ENCODE results near the gene TMEM212. TPM values are rescaled to one million over a fixed set of nuclear protein-coding genes. Genes with fewer than 3 reads are reported as not detected.

The TMEM212 gene
- total RNA-seq: not detected in 2 replicates

DNA sequence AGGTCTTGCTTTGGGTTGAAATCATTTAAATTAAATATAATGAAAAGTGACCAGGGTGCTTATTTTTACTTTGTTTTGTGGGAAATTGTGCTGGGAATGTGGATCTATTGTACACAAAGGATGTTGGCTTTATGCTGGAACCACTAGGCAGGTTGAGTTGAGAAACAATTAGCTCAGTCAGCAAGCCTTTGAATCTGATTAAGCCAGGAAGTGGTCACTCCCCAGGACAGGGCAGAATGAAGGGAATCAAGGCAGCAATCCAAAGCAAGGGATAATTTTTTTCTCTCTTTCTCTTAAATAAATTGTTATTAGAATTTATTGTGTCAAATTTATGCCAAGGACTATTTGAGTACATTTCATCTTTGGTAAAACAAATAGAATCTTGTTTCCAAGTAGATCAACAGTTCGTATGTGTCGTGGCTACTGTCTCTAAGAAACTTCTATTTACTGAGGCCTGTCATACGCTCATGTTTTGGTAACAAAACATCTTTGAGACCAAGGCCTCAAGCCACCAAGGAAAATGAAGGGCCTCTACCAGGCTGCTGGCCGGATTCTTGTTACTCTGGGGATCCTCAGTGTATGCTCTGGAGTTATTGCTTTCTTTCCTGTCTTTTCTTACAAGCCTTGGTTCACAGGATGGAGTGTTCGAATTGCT lies at the start of gene TMEM212:
TMEM212 (plus strand) TSS at position 486 of the 655 bp plus-strand sequence; CDS start at position 521, 35 bp downstream.
- DNase-seq (ENCODE audit: low read depth in 2 of 2): peak in 1 of 2 donors; percentile 81

DNA sequence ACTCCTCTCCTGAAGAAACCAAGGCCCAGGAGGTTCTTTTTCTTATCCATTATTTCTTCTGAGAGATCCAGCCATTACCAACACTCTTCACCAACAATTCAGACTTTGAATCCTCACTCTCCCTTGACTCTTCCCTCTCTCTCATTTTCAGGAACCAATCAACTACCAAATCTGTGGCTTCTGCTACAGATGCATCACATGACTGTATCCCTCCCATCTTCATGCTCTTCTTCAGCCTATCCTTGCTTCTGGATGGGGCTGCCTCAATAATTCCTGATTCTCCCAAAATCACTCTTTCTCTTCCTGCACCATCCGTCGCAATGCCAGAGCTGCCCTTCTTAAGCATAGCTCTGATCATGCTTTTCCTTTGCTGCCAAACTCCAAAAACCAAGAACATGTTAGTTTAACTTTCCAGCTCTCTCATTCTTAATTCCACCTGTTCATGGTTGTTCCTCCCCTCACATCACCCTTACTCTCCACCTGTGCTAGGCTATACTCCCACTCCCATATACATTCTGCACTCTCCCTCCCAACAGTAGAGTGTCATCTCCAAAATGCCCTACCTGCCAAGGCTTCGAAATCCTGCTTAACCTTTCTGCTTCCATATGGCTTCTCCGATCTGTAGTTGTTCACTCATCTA lies 46.4 kb upstream of the TMEM212 start:
- no peak for DNase-seq (ENCODE audit: low read depth in 2 of 2)

DNA sequence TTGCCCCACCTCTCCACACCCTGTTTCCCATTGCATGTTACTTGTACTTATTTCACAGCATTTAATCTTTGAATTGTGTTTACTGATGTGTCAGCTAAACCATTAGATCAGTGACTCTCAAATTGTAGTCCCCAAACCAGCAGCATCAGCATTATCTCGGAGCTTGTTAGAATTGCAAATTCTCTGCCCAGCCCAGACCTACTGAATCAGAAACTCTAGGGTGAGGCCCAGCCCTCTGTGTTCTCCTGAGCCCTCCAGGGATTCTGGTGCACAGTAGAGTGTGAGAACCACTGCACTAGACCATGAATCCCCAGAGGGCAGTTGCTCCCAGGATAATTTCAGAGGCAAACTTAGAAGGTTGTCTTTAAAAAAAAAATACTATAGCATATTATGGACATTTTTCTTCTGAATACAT lies 45.9 kb upstream of the TMEM212 start:
- no peak for DNase-seq (ENCODE audit: low read depth in 2 of 2)

- DNase-seq (ENCODE audit: low read depth in 2 of 2): peak in 1 of 2 donors; percentile 82
Observed at GRCh38 chr3:171797873-171798272, 45.3 kb upstream of the TMEM212 start.

DNA sequence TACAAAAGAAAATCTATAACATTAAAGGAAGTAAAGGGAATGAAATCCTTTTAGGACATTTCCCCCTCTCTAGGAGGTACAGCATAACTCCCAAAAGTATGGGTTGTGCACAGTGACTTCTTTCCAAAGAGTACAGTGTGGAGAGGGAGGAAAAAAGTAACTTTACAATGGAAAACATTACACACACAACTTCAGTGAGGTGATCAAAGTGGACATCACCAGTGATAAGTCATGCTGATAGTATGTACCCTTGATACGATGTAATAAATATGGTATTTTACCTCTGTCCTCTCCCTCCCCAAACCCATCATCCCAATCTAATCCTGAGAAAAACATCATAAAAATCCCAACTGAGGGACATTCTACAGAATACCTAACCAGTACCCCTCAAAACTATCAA lies 43.6 kb upstream of the TMEM212 start:
- DNase-seq (ENCODE audit: low read depth in 2 of 2): no peak

DNA sequence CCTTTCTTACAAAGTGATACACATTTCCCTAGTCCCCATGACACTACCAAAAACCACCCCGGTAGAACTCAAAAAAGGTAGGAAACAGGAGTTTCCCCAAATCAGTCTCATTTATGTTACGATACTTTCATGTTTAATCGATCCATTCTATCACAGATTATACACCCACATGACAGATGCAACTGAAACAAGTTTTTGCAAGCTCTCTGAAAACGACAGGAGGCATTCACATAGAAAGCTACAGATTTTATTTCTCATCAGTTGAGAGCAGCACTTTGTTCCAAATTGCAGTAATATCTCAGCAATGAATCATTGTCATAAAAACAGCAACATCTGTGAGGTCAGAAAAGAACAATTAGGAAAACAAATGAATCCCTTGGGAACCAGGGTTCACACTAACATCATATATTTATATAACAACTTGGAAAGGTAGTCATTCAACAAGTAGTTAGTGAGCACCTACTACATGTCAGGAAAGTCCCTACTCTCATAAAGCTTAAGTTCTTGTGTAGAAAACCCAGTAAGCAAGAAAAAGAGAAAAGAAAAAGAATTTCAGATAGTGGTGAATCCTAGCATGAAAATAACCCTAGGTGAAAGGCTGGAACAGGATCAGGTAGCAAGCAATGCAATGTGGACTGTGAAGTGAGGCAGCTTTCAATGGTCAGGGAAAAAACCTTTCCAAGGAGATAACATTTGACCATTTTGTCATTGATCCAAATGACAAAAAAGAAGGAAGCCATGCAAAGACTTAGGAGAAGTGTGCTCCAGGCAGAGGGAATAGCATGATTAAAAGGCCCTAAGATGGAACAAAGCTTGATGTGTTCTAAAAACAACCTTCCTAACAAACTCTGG lies 41.2 kb upstream of the TMEM212 start:
- DNase-seq (ENCODE audit: low read depth in 2 of 2): peak; percentile 97 to 98

GRCh38 chr3:171802590-171802956 lies 40.6 kb upstream of the TMEM212 start:
- DNase-seq (ENCODE audit: low read depth in 2 of 2): no peak

DNA sequence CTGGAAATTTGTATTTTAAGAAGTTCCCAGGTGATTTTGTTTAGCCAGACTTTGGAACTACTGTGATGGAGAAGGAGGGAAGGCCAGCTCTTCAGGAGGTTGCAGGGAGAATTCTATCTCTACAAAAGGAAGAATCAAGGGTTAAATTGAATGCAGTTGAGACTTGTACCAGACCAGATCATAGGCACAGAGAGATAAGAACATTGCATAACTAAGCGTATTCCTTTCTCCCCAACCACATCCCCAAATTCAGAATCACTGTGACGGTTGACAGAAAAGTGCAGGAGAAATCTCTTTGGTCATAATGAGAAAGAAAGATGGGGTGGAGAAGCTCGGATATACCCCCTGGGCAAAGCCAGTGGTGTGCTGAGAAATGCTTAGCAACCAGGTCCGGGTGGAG lies 40.1 kb upstream of the TMEM212 start:
- no peak for DNase-seq (ENCODE audit: low read depth in 2 of 2)

GRCh38 chr3:171804618-171805389 lies 38.3 kb upstream of the TMEM212 start:
- DNase-seq (ENCODE audit: low read depth in 2 of 2): peak; percentile 75 to 88

- DNase-seq (ENCODE audit: low read depth in 2 of 2): no peak
Observed at GRCh38 chr3:171805687-171806086, 37.5 kb upstream of the TMEM212 start.

- peak in 1 of 2 donors; percentile 89 for DNase-seq (ENCODE audit: low read depth in 2 of 2)
Observed at GRCh38 chr3:171806200-171807128, 36.7 kb upstream of the TMEM212 start.

DNA sequence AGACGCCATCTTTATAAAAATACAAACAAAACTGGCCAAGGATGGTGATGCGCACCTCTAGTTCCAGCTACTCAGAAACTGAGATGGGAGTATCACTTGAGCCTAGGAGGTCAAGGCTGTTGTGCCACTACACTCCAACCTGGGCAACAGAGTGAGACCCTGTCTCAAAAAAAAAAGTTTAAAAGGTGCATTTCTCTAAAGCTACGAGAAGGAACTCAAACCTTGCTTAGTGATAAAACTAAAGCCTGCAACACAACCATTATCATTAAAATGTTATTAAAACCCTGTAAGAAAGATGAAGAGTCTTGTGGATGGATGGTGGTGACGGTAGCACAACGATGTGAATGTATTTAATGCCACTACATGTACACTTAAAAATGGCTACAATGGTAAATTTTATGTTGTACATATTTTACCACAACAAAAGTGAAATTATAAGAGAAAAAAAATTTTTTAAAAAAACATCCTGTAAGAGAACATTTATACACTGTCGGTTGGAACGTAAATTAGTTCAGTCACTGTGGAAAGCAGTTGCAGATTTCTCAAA lies 35.9 kb upstream of the TMEM212 start:
- DNase-seq (ENCODE audit: low read depth in 2 of 2): no peak

DNA sequence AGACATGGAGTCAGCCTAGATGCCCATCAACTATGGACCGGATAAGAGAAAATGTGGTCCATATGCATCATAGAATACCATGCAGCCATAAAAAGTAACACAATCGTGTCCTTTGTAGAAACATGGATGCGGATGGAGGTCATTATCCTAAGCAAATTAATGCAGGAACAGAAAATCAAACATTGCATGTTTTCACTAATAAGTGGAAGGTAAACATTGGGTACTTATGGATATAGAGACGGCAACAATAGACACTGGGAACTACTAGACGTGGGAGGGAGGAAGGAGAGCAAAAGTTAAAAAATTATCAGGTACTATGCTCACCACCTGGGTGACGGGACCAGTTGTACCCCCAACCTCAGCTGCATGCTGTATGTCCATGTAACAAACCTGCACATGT lies 35.3 kb upstream of the TMEM212 start:
- no peak for DNase-seq (ENCODE audit: low read depth in 2 of 2)

- peak in 1 of 2 donors; percentile 90 for DNase-seq (ENCODE audit: low read depth in 2 of 2)
Observed at GRCh38 chr3:171809611-171809860, 33.6 kb upstream of the TMEM212 start.

- DNase-seq (ENCODE audit: low read depth in 2 of 2): peak in 1 of 2 donors; percentile 83
Observed at GRCh38 chr3:171809861-171810628, 33.1 kb upstream of the TMEM212 start, which contains the start of gene PLD1. TSS of gene PLD1 (minus strand) at chr3:171810483. CDS start at chr3:171738051, 72,432 bp downstream.

DNA sequence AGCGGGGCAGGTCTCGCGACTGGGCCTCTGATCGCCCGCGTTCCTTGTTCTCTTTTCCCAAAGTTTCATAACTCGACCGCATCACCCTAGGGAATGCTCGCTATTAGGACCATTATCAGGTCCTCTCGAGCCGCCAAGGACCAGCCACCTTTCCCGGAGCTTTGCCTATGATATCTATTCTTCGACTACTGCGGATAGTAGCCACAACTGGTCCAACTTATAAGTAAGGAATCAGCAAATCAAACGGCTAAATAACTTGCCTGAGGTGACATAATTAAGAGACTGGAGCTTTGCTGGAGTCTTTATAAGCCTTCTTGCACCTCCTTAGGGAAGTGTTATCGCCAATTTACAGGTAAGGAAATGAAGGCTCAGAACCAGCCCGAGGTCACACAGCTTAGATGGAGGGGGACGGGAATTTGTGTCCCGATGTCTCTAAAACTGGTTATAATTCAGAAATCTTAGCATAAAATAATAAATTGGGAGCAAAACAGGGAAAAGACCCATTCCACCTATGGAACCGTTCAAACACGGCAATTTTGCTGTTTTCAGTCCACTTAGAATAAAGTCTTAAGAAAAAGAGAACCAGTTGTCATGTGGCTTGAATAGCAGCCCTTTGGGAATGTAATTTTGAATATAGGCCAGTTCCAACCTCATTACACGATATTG lies 32.4 kb upstream of the TMEM212 start:
- DNase-seq (ENCODE audit: low read depth in 2 of 2): no peak

GRCh38 chr3:171811295-171811912 lies 31.7 kb upstream of the TMEM212 start:
- peak in 1 of 2 donors; percentile 58 for DNase-seq (ENCODE audit: low read depth in 2 of 2)

GRCh38 chr3:171811913-171812335 lies 31.2 kb upstream of the TMEM212 start:
- DNase-seq (ENCODE audit: low read depth in 2 of 2): no peak

Measured in dermis microvascular lymphatic vessel endothelial cell (primary cell).